Left ventricle myocardium inferior (tissue), 1 donor: ENCODE data around the gene NDUFAF5. TPM values are rescaled to one million over a fixed set of nuclear protein-coding genes. Genes with fewer than 3 reads are reported as not detected.

Experiments
- DNase-seq: peaks from one replicate; pipeline ENCODE4 v3.0.0-alpha.2; 2020
- H3K27ac ChIP-seq: fragments of 200-600 bp; replicated peaks from 2 replicates; pipeline ENCODE4 v1.8.0; 2021
- H3K27me3 ChIP-seq: fragments of 200-600 bp; 2 replicates; pipeline ENCODE4 v1.8.0; 2021; ENCODE audit warnings: low read depth
- H3K36me3 ChIP-seq: fragments of 200-600 bp; 2 replicates; pipeline ENCODE4 v1.8.0; 2021
- H3K4me1 ChIP-seq: fragments of 200-600 bp; 2 replicates; pipeline ENCODE4 v1.8.0; 2021
- H3K4me3 ChIP-seq: fragments of 200-600 bp; 2 replicates; pipeline ENCODE4 v1.8.0; 2021; ENCODE audit warnings: mild to moderate bottlenecking, moderate library complexity
- H3K9me3 ChIP-seq: fragments of 200-600 bp; replicated peaks from 2 replicates; pipeline ENCODE4 v1.8.0; 2021
- CTCF ChIP-seq: fragments of 200-600 bp; IDR thresholded peaks from 2 replicates; pipeline ENCODE4 v1.8.0; 2021; ENCODE audit warnings: antibody characterized with exemption, mild to moderate bottlenecking, borderline replicate concordance
- intact Hi-C: fragments of 100-400 bp; cut with micrococcal nuclease; formaldehyde crosslinking; loops from one replicate; pipeline ENCODE4 v1.11.0; 2022
- total RNA-seq: library from RNA; stranded (reverse); fragmentation: NEBNext Ultra II Directional; extraction: Animal tissue kit (Norgen Biotek cat#: 25700); gene quantifications from one replicate; pipeline ENCODE4 v1.2.1, GENCODE V29; 2021
- donor health status: DM: no; HTN: yes; CAD: no; lungs with severe emphysema.

The NDUFAF5 gene
- total RNA-seq, 1 donor from 2014 or later, result 60.2 TPM

GRCh38 chr20:13813910-13814309 is 29.1 kb downstream of the NDUFAF5 start:
- Histone ChIP-seq H3K4me3 (no peak overlapping the region), H3K36me3 (peaks cover 96% of the 10 kb centered on the region), H3K4me1 (peaks cover 10% of the 10 kb centered on the region), H3K27ac (no peak overlapping the region), H3K27me3 (no peaks in the 10 kb centered on the region), H3K9me3 (no peaks in the 10 kb centered on the region)
- TF ChIP-seq CTCF, result no peak
- intact Hi-C loops, result no loop called here
- DNase-seq, result no peak

GRCh38 chr20:13814672-13815071 is 29.8 kb downstream of the NDUFAF5 start:
- H3K36me3 ChIP-seq, result peaks cover 88% of the 10 kb centered on the region
- H3K27ac ChIP-seq, result no peak overlapping the region

GRCh38 chr20:13816757-13817156 is 31.9 kb downstream of the NDUFAF5 start:
- Histone ChIP-seq H3K4me1 (no peaks in the 10 kb centered on the region), H3K27me3 (no peaks in the 10 kb centered on the region), H3K36me3 (peaks cover 71% of the 10 kb centered on the region), H3K9me3 (peaks cover 7% of the 10 kb centered on the region), H3K27ac (no peak overlapping the region), H3K4me3 (no peak overlapping the region)
- no peak for DNase-seq
- intact Hi-C loops, result no loop called here
- no peak for TF ChIP-seq CTCF

More at GRCh38 chr20:13814672-13815071, 29.8 kb downstream of the NDUFAF5 start:
- Histone ChIP-seq H3K9me3 (no peaks in the 10 kb centered on the region), H3K27me3 (no peaks in the 10 kb centered on the region), H3K4me1 (peaks cover 2% of the 10 kb centered on the region), H3K4me3 (no peak overlapping the region)
- DNase-seq, result no peak
- no peak for TF ChIP-seq CTCF
- intact Hi-C loops, result no loop called here

GRCh38 chr20:13817342-13817741 is 32.5 kb downstream of the NDUFAF5 start:
- H3K36me3 ChIP-seq, result peaks cover 65% of the 10 kb centered on the region
- no peaks in the 10 kb centered on the region for H3K27me3 ChIP-seq
- H3K9me3 ChIP-seq, result peaks cover 8% of the 10 kb centered on the region
- no peak overlapping the region for H3K27ac ChIP-seq
- H3K4me1 ChIP-seq, result no peaks in the 10 kb centered on the region
- H3K4me3 ChIP-seq, result no peak overlapping the region
- TF ChIP-seq CTCF, result no peak
- DNase-seq, result no peak
- intact Hi-C loops, result no loop called here

GRCh38 chr20:13819885-13820645 is 35.2 kb downstream of the NDUFAF5 start:
- Histone ChIP-seq H3K9me3 (peaks cover 8% of the 10 kb centered on the region), H3K4me3 (no peak overlapping the region), H3K4me1 (no peaks in the 10 kb centered on the region), H3K27me3 (no peaks in the 10 kb centered on the region), H3K27ac (no peak overlapping the region), H3K36me3 (peaks cover 38% of the 10 kb centered on the region)
- no peak for DNase-seq
- peak; percentile 70 for TF ChIP-seq CTCF
- intact Hi-C loops, result no loop called here
